Gastroesophageal sphincter (tissue), 4 donors: ENCODE data around the gene SSH2. TPM values are rescaled to one million over a fixed set of nuclear protein-coding genes. Genes with fewer than 3 reads are reported as not detected.

ENCODE experiments used
- ATAC-seq: fragments of 150-250 bp; one replicate; pipeline ENCODE4 v1.9.1; 2016; ENCODE audit warnings: mild to moderate bottlenecking, moderate library complexity
- H3K27ac ChIP-seq, 4 donors: fragments of 200-600 bp; sonication (generic) in 3 of 4; 1 replicate in 3 of 4; 2 replicates in 1 of 4; pipeline ENCODE4 v1.5.1; 2016 to 2019
- H3K27me3 ChIP-seq: fragments of 200-600 bp; sonication (generic); one replicate; pipeline ENCODE4 v1.5.1; 2019
- H3K36me3 ChIP-seq, 2 donors: fragments of 200-600 bp; sonication (generic); one replicate each; pipeline ENCODE4 v1.5.1; 2019; ENCODE audit warnings: control low read depth in 1 of 2
- H3K4me1 ChIP-seq, 3 donors: fragments of 200-600 bp; sonication (generic); 1 replicate in 2 of 3; 2 replicates in 1 of 3; pipeline ENCODE4 v1.5.1; 2016 to 2019; ENCODE audit warnings: control low read depth in 2 of 3
- H3K4me3 ChIP-seq, 2 donors: fragments of 200-600 bp; sonication (generic); one replicate each; pipeline ENCODE4 v1.5.1; 2019; ENCODE audit warnings: mild to moderate bottlenecking in 1 of 2, moderate library complexity in 1 of 2
- H3K9me3 ChIP-seq, 3 donors: fragments of 200-600 bp; sonication (generic); one replicate each; pipeline ENCODE4 v1.5.1; 2017 to 2019; ENCODE audit warnings: control low read depth in 2 of 3
- CTCF ChIP-seq, 4 experiments: fragments of 200-600 bp in 2 of 4; fragments of 450-650 bp in 2 of 4; sonication (generic) in 1 of 4; IDR thresholded peaks; one replicate each; pipeline ENCODE4 v1.5.1; 2017 to 2019; ENCODE audit warnings: antibody characterized with exemption in 4 of 4, mild to moderate bottlenecking in 2 of 4, moderate library complexity in 2 of 4
- EP300 ChIP-seq: sonication (generic); formaldehyde crosslinking; IDR thresholded peaks from one replicate; pipeline ENCODE4 v1.6.1; 2017; ENCODE audit warnings: antibody characterized with exemption, mild to moderate bottlenecking
- POLR2A ChIP-seq, 2 donors: fragments of 450-650 bp; IDR thresholded peaks; one replicate each; pipeline ENCODE4 v1.6.1; 2017; ENCODE audit warnings: antibody characterized with exemption in 2 of 2, mild to moderate bottlenecking in 2 of 2, moderate library complexity in 1 of 2
- POLR2AphosphoS5 ChIP-seq: sonication (generic); formaldehyde crosslinking; IDR thresholded peaks from one replicate; pipeline ENCODE4 v1.6.1; 2017; ENCODE audit warnings: antibody characterized with exemption
- WGBS, 2 donors: methylation state at CpG; one replicate each; pipeline ENCODE4 v1.1.5; 2018; ENCODE audit warnings: low coverage in 1 of 2; 5-methylcytosine and 5-hydroxymethylcytosine counted together
- total RNA-seq, 4 donors: library from RNA; depleted of rRNA; stranded (reverse); fragments of >200 nt; gene quantifications; one replicate each; pipeline ENCODE4 v1.1.0, GENCODE V29; 2016

SSH2 gene
- total RNA-seq, 4 donors from 2014 or later = 16.0 to 39.7 (median 24.9) TPM

DNA sequence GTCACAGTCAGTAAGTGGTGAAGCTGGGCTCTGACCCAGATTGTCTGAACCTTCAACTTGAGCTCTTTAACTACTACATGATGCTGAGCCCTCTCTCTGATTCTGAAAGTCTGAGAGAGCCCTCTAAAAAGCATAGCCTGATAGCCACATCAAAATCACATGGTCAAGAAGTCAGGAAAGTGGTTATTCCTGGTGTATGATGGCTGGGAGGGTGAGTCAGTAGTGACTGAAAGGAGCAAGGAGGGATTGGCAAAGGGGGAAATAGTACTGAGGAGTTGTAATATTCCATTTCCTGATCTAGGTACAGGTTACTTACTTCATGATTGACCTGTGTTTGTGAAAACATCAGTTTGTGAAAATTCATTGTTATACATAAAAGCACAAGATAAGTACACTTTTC is 89.1 kb downstream of the SSH2 start:
- Histone ChIP-seq H3K27me3 (no peaks in the 10 kb centered on the region), H3K9me3 (no peaks in the 10 kb centered on the region), H3K4me1 (peaks cover 0 to 7% (median 0%) of the 10 kb centered on the region in 3 donors), H3K36me3 (no peaks in the 10 kb centered on the region), H3K4me3 (no peak overlapping the region), H3K27ac (no peak overlapping the region)
- TF ChIP-seq EP300 = no peak
- TF ChIP-seq CTCF (IDR thresholded peaks at IDR 0.05) = no peak
- no peak for TF ChIP-seq POLR2A (IDR thresholded peaks at IDR 0.05)
- no peak for TF ChIP-seq POLR2AphosphoS5
- ATAC-seq = no peak

DNA sequence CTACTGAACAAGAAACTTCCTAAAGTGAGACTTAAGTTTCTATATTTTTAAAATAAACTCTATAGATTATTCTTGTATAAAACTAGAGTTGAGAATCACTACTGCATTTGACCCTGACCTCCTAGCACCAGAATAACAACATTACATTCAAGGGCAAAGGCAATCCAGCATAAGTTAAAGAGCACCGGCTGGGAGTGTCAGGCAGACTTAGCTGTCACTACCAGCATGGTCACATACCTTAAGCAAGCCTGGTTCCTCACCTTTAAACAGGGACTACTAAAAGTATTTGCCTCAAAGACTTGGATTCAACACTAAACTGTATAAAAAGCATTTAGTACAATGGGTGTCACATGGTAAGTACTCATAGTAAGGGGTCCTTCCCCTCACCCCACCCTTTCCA is 90.4 kb downstream of the SSH2 start:
- Histone ChIP-seq H3K36me3 (no peaks in the 10 kb centered on the region), H3K4me1 (peaks cover 0 to 7% (median 0%) of the 10 kb centered on the region in 3 donors), H3K4me3 (no peak overlapping the region), H3K9me3 (no peaks in the 10 kb centered on the region), H3K27me3 (no peaks in the 10 kb centered on the region), H3K27ac (no peak overlapping the region)
- 88 to 100% methylated on average over 1 of the region's 1 CpG for WGBS, 2 donors
- ATAC-seq = no peak
- no peak for TF ChIP-seq EP300
- no peak for TF ChIP-seq CTCF (IDR thresholded peaks at IDR 0.05)
- TF ChIP-seq POLR2A (IDR thresholded peaks at IDR 0.05) = no peak
- TF ChIP-seq POLR2AphosphoS5 = no peak

DNA sequence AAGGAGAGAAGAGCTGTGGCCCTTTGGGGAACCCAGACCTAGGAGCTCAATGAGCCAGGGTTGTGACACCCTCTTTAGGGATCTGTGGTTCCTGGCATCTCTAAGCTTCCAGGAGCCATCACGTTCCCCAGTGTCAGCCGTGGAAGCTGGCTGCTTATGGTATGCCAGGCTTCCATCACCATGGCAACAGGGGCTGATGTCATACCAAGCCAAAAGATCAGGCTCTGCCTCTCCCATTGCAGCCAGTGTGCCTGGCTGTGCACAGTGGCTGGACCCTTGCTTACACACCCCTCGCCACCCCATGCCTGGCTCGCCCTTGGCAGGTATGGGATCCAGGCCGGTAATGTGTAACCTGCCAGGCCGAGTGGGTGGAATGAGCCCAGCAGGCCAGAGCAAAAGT is 91.1 kb downstream of the SSH2 start:
- no peak for TF ChIP-seq POLR2A (IDR thresholded peaks at IDR 0.05)
- TF ChIP-seq EP300 = no peak
- no peak for TF ChIP-seq POLR2AphosphoS5
- no peak for TF ChIP-seq CTCF (IDR thresholded peaks at IDR 0.05)
- Histone ChIP-seq H3K4me1 (peaks cover 0 to 7% (median 0%) of the 10 kb centered on the region in 3 donors), H3K27me3 (no peaks in the 10 kb centered on the region), H3K27ac (no peak overlapping the region), H3K36me3 (no peaks in the 10 kb centered on the region), H3K9me3 (no peaks in the 10 kb centered on the region), H3K4me3 (no peak overlapping the region)
- no peak for ATAC-seq
- 92% methylated on average over 2 of the region's 6 CpGs; no CpG with 5 or more reads in 1 of the 2 donors for WGBS, 2 donors

DNA sequence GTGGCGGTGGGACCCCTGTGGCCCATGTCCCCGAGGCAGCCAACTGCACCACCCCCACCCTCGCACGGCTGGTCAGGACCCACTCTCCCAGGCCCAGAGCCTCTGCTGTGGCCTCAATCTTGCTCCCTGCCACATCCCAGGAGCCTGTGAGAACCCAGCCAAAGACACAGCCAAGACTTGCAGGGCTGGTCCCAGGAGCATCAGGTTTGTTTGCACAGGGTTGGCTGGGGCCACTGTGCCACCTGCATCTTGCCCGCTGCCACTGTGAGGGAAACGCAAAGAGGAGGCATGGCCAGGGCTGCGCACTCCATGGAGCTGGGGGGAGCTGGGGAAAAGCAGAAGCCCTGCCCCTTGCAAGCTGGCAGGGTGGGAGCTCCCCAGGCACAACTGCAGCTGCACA is 92.5 kb downstream of the SSH2 start:
- Histone ChIP-seq H3K4me1 (peaks cover 0 to 7% (median 0%) of the 10 kb centered on the region in 3 donors), H3K27me3 (no peaks in the 10 kb centered on the region), H3K27ac (no peak overlapping the region), H3K36me3 (no peaks in the 10 kb centered on the region), H3K4me3 (no peak overlapping the region), H3K9me3 (no peaks in the 10 kb centered on the region)
- WGBS, 2 donors = no CpG with 5 or more reads among the region's 7 CpGs
- TF ChIP-seq EP300 (no peak), POLR2A (IDR thresholded peaks at IDR 0.05) (no peak), CTCF (IDR thresholded peaks at IDR 0.05) (no peak)
- no peak for ATAC-seq

GRCh38 chr17:29836643-29837042 is 93.4 kb downstream of the SSH2 start:
- no peaks in the 10 kb centered on the region for H3K9me3 ChIP-seq
- ATAC-seq = no peak
- H3K27ac ChIP-seq = peak overlapping the region in 1 of 4 donors; percentile 16
- no peaks in the 10 kb centered on the region for H3K36me3 ChIP-seq
- H3K4me3 ChIP-seq = no peak overlapping the region
- H3K4me1 ChIP-seq = peaks cover 0 to 7% (median 0%) of the 10 kb centered on the region in 3 donors
- H3K27me3 ChIP-seq = no peaks in the 10 kb centered on the region
- 62 to 65% methylated on average over 5 of the region's 5 CpGs for WGBS, 2 donors
- TF ChIP-seq CTCF (IDR thresholded peaks at IDR 0.05) = no peak
- no peak for TF ChIP-seq POLR2AphosphoS5
- no peak for TF ChIP-seq POLR2A (IDR thresholded peaks at IDR 0.05)
- TF ChIP-seq EP300 = no peak
